K562 (cell line): ENCODE measurements around the gene POLD3. TPM values are rescaled to one million over a fixed set of nuclear protein-coding genes. Genes with fewer than 3 reads are reported as not detected.

ENCODE experiments used
- ATAC-seq: fragments of 200-7000 bp; cut with Tn5 transposase; 3 replicates; pipeline ENCODE4 v1.9.1; 2020; ENCODE audit warnings: moderate library complexity
- BruUV-seq: library from RNA; stranded (reverse); fragments of 400-500 nt; replicated peaks from 2 replicates; lab custom pipeline; 2021; lab: Mats Ljungman, UMichigan
- CTCF ChIA-PET: fragments of 300-600 bp; formaldehyde crosslinking; extraction: SDS; loops from one replicate; lab custom pipeline; 2021; ENCODE audit warnings: low intra/inter-chr PET ratio; lab: Yijun Ruan, JAX
- POLR2A ChIA-PET: fragments of 300-600, 350-650 bp; sonication (Branson Sonifier 250); formaldehyde crosslinking; extraction: SDS; loops from one replicate; lab custom pipeline; 2021; ENCODE audit warnings: antibody characterized with exemption, inconsistent platforms; lab: Yijun Ruan, JAX
- DNase-seq, 4 experiments: peaks; one replicate each; pipeline versions ENCODE4 v3.0.0 to v3.0.0-alpha.2; 2011 to 2018; ENCODE audit warnings: low spot score in 3 of 4, mixed read lengths in 3 of 4; ENCODE audit errors: extremely low read depth in 1 of 4
- FAIRE-seq: peaks from 2 replicates; lab custom pipeline; 2011; peaks lifted over from hg19 to GRCh38; lab: Jason Lieb, UNC
- H2AFZ ChIP-seq: 2 replicates; pipeline ENCODE4 v1.6.0; 2011; ENCODE audit warnings: low read depth, low read length, control low read depth, inconsistent platforms
- H3K27ac ChIP-seq: fragments of 200-600 bp; 3 replicates; pipeline ENCODE4 v1.8.0; 2011; ENCODE audit warnings: low read depth, mild to moderate bottlenecking, control low read depth, inconsistent platforms, low read length, moderate library complexity, mixed read lengths; ENCODE audit errors: extremely low read depth
- H3K27me3 ChIP-seq, 2 experiments: fragments of 300-600 bp in 1 of 2; 2 replicates in 1 of 2; 3 replicates in 1 of 2; pipeline versions ENCODE4 v1.6.0 to v1.8.0; 2011; ENCODE audit warnings: inconsistent platforms in 2 of 2, low read length in 2 of 2, mild to moderate bottlenecking in 1 of 2, mixed read lengths in 1 of 2, moderate library complexity in 1 of 2; ENCODE audit not compliant: control insufficient read depth in 2 of 2, insufficient read depth in 2 of 2
- H3K36me3 ChIP-seq: fragments of 300-600 bp; 3 replicates; pipeline ENCODE4 v1.8.0; 2011; ENCODE audit warnings: mild to moderate bottlenecking, low read length, inconsistent platforms; ENCODE audit not compliant: control insufficient read depth, insufficient read depth
- H3K4me1 ChIP-seq, 2 experiments: fragments of 200-600 bp in 1 of 2; replicated peaks in 1 of 2; 2 replicates in 1 of 2; 3 replicates in 1 of 2; pipeline versions ENCODE4 v1.5.1 to v1.8.0; 2011; ENCODE audit warnings: inconsistent platforms in 2 of 2, low read length in 2 of 2, mild to moderate bottlenecking in 1 of 2, mixed read lengths in 1 of 2, moderate library complexity in 1 of 2; ENCODE audit not compliant: control insufficient read depth in 2 of 2, insufficient read depth in 2 of 2
- H3K4me2 ChIP-seq: 2 replicates; pipeline ENCODE4 v1.6.1; 2011; ENCODE audit warnings: low read length, control low read depth, inconsistent platforms, mixed read lengths; ENCODE audit not compliant: insufficient read depth
- H3K4me3 ChIP-seq: fragments of 200-600 bp; sonication (generic), shearing (Covaris generic); 2 replicates; pipeline ENCODE4 v1.5.1; 2016; ENCODE audit warnings: control low read depth, inconsistent platforms
- H3K79me2 ChIP-seq: fragments of 200-600 bp; 3 replicates; pipeline ENCODE4 v1.8.0; 2011; ENCODE audit warnings: low read length, inconsistent platforms; ENCODE audit not compliant: control insufficient read depth, insufficient read depth
- H3K9ac ChIP-seq, 2 experiments: 2 replicates each; pipeline versions ENCODE4 v1.6.0 to v1.6.1; 2011; ENCODE audit warnings: low read depth in 2 of 2, low read length in 2 of 2, control low read depth in 1 of 2, inconsistent platforms in 1 of 2, mild to moderate bottlenecking in 1 of 2, mixed read lengths in 1 of 2; ENCODE audit not compliant: insufficient read depth in 1 of 2
- H3K9me1 ChIP-seq: one replicate; pipeline ENCODE4 v1.6.0; 2011; ENCODE audit warnings: inconsistent platforms, mild to moderate bottlenecking, low read length, moderate library complexity; ENCODE audit not compliant: control insufficient read depth, insufficient read depth
- H3K9me3 ChIP-seq: replicated peaks from 2 replicates; pipeline ENCODE4 v1.5.1; 2011; ENCODE audit warnings: low read depth, low read length, inconsistent platforms; ENCODE audit not compliant: control insufficient read depth, insufficient read depth
- H4K20me1 ChIP-seq: replicated peaks from 2 replicates; pipeline ENCODE4 v1.6.1; 2011; ENCODE audit warnings: low read length, inconsistent platforms, mixed read lengths; ENCODE audit not compliant: control insufficient read depth, insufficient read depth
- BCOR ChIP-seq: fragments of 450-650 bp; IDR thresholded peaks from 2 replicates; pipeline ENCODE4 v1.6.1; 2016
- BRD4 ChIP-seq: fragments of 200-600 bp; sonication (generic); IDR thresholded peaks from 2 replicates; pipeline ENCODE4 v1.6.1; 2017; ENCODE audit warnings: inconsistent platforms
- FOXK1 ChIP-seq: sonication (generic); formaldehyde crosslinking; IDR thresholded peaks from 2 replicates; pipeline ENCODE4 v1.8.0; 2022; ENCODE audit warnings: missing genetic modification reagents, mild to moderate bottlenecking, borderline replicate concordance
- ZBED1 ChIP-seq: IDR thresholded peaks from 2 replicates; pipeline ENCODE4 v1.6.1; 2014
- ZNF24 ChIP-seq: fragments of 450-650 bp; IDR thresholded peaks from 2 replicates; pipeline ENCODE4 v1.6.1; 2016
- WGBS: fragments of 100-300 bp; shearing (Covaris generic); methylation state at CpG from one replicate; pipeline ENCODE4 v1.1.6; 2016; ENCODE audit warnings: low coverage, mixed read lengths; ENCODE audit not compliant: insufficient coverage; ENCODE audit errors: missing lambda C conversion rate; 5-methylcytosine and 5-hydroxymethylcytosine counted together
- in situ Hi-C: fragments of 300-500 bp; cut with MboI; formaldehyde crosslinking; loops from 4 replicates; pipeline ENCODE4 v1.15.0; 2018; ENCODE audit warnings: inconsistent platforms, mixed read lengths
- intact Hi-C: fragments of 100-400 bp; cut with micrococcal nuclease; formaldehyde crosslinking; loops from 2 replicates; pipeline ENCODE4 v1.14.2; 2022
- polyA plus RNA-seq, 8 experiments: library from polyadenylated mRNA; depleted of rRNA in 4 of 8; stranded (reverse) in 5 of 8; unstranded in 3 of 8; fragments of >200 nt; fragmentation: Nextera tagmentation in 2 of 8; fragmentation: Illumina TruSeq in 1 of 8; extraction: Ambion mirVana in 2 of 8; extraction: Trizol in 1 of 8; gene quantifications; 2 replicates each; pipeline versions ENCODE4 v1.2.1 to v1.2.3, GENCODE V29; 2011 to 2014; ENCODE audit warnings: inconsistent platforms in 1 of 8, missing spikeins in 1 of 8
- total RNA-seq, 7 experiments: library from RNA; depleted of rRNA in 6 of 7; stranded (reverse); fragments of >200 nt in 6 of 7; fragmentation: Illumina TruSeq in 2 of 7; extraction: Trizol in 2 of 7; gene quantifications; 2 replicates each; pipeline versions ENCODE4 v1.2.1 to v1.2.3, GENCODE V29; 2011 to 2021; ENCODE audit warnings: low replicate concordance in 1 of 7
- TF ChIP-seq, protein P1 (sequence below), 2 experiments: fragments of 450-650 bp; IDR thresholded peaks; 2 replicates each; pipeline ENCODE4 v1.6.1; 2018; ENCODE audit warnings: mild to moderate bottlenecking in 2 of 2, low read depth in 1 of 2; ENCODE audit not compliant: partially characterized antibody in 2 of 2
- TF ChIP-seq, protein P2 (sequence below): fragments of 450-650 bp; IDR thresholded peaks from 2 replicates; pipeline ENCODE4 v1.6.1; 2014; ENCODE audit warnings: low read depth, mild to moderate bottlenecking, moderate library complexity, borderline replicate concordance
- TF ChIP-seq, protein P3 (sequence below): fragments of 250-450 bp; sonication (Bioruptor Pico); IDR thresholded peaks from 2 replicates; pipeline ENCODE4 v1.8.0; 2021; ENCODE audit warnings: mild to moderate bottlenecking, moderate library complexity
- TF ChIP-seq, protein P4 (sequence below): fragments of 250-450 bp; sonication (Bioruptor Pico); IDR thresholded peaks from 2 replicates; pipeline ENCODE4 v1.8.0; 2021; ENCODE audit warnings: borderline replicate concordance, mild to moderate bottlenecking, moderate library complexity; ENCODE audit not compliant: poor library complexity, severe bottlenecking

Gene POLD3
- total and polyA plus RNA-seq, 9 of the 15 experiments (the other 6 are each of a cell fraction or from before 2014, with no cell fraction given): 10.6 to 40.1 (median 24.6) TPM

DNA sequence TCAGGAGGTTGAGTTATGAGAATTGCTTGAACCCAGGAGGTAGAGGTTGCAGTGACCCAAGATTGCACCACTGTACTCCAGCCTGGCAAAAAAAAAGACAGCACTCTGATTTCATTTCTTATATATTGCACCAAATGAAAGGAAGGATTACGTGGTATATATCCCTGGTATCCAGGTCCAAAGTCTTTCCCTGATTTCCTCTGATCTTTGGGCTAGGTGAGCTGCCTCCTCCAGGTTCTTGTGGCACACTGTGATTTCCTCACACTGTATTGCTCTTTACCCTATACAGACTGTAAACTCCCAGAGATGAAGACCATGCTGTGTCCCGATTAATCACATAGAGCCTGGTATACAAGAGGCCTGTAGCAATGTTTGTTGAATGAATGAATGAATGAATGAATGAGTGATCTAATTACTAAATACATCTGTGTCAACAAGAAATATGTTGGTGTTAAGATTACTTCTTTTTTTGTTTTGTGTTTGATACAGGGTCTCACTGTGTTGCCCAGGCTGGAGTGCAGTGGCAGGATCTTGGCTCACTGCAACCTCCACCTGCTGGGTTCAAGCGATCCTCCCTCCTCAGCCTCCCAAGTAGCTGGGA lies 9.3 kb upstream of the POLD3 start:
- H3K27me3 ChIP-seq: peaks cover 4 to 8% of the 10 kb centered on the region in 2 experiments; a peak in 3 of 5 replicates
- no peak overlapping the region for H3K4me2 ChIP-seq
- POLR2A ChIA-PET: interaction anchor here (0.6 kb wide), 3 partner anchors 9 to 234 kb away, joined by 3 read pairs; partner anchors contain the start of gene POLD3
- H3K4me3 ChIP-seq: no peak overlapping the region
- intact Hi-C loops: no loop called here
- CTCF ChIA-PET: no interaction called here
- H3K4me1 ChIP-seq: no peaks in the 10 kb centered on the region; a peak in 1 of 5 replicates
- no peaks in the 10 kb centered on the region for H3K79me2 ChIP-seq
- H3K9ac ChIP-seq: no peak overlapping the region
- no peak for TF ChIP-seq ZBED1
- TF ChIP-seq, protein P1, sequence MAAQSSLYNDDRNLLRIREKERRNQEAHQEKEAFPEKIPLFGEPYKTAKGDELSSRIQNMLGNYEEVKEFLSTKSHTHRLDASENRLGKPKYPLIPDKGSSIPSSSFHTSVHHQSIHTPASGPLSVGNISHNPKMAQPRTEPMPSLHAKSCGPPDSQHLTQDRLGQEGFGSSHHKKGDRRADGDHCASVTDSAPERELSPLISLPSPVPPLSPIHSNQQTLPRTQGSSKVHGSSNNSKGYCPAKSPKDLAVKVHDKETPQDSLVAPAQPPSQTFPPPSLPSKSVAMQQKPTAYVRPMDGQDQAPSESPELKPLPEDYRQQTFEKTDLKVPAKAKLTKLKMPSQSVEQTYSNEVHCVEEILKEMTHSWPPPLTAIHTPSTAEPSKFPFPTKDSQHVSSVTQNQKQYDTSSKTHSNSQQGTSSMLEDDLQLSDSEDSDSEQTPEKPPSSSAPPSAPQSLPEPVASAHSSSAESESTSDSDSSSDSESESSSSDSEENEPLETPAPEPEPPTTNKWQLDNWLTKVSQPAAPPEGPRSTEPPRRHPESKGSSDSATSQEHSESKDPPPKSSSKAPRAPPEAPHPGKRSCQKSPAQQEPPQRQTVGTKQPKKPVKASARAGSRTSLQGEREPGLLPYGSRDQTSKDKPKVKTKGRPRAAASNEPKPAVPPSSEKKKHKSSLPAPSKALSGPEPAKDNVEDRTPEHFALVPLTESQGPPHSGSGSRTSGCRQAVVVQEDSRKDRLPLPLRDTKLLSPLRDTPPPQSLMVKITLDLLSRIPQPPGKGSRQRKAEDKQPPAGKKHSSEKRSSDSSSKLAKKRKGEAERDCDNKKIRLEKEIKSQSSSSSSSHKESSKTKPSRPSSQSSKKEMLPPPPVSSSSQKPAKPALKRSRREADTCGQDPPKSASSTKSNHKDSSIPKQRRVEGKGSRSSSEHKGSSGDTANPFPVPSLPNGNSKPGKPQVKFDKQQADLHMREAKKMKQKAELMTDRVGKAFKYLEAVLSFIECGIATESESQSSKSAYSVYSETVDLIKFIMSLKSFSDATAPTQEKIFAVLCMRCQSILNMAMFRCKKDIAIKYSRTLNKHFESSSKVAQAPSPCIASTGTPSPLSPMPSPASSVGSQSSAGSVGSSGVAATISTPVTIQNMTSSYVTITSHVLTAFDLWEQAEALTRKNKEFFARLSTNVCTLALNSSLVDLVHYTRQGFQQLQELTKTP (IDR thresholded peaks at IDR 0.05; ENCODE audit: low read depth in 1 of 2, partially characterized antibody in 2 of 2): no peak
- TF ChIP-seq, protein P2, sequence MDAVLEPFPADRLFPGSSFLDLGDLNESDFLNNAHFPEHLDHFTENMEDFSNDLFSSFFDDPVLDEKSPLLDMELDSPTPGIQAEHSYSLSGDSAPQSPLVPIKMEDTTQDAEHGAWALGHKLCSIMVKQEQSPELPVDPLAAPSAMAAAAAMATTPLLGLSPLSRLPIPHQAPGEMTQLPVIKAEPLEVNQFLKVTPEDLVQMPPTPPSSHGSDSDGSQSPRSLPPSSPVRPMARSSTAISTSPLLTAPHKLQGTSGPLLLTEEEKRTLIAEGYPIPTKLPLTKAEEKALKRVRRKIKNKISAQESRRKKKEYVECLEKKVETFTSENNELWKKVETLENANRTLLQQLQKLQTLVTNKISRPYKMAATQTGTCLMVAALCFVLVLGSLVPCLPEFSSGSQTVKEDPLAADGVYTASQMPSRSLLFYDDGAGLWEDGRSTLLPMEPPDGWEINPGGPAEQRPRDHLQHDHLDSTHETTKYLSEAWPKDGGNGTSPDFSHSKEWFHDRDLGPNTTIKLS: no peak
- TF ChIP-seq ZNF24: peak; percentile 89
- TF ChIP-seq, protein P3, sequence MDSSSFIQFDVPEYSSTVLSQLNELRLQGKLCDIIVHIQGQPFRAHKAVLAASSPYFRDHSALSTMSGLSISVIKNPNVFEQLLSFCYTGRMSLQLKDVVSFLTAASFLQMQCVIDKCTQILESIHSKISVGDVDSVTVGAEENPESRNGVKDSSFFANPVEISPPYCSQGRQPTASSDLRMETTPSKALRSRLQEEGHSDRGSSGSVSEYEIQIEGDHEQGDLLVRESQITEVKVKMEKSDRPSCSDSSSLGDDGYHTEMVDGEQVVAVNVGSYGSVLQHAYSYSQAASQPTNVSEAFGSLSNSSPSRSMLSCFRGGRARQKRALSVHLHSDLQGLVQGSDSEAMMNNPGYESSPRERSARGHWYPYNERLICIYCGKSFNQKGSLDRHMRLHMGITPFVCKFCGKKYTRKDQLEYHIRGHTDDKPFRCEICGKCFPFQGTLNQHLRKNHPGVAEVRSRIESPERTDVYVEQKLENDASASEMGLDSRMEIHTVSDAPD (CRISPR knock-in tag): no peak
- 0 out of 2 replicates have a peak, but pooled peaks have one; percentile 21 for TF ChIP-seq BCOR
- TF ChIP-seq FOXK1: no peak
- TF ChIP-seq BRD4: no peak
- TF ChIP-seq, protein P4, sequence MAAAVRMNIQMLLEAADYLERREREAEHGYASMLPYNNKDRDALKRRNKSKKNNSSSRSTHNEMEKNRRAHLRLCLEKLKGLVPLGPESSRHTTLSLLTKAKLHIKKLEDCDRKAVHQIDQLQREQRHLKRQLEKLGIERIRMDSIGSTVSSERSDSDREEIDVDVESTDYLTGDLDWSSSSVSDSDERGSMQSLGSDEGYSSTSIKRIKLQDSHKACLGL (CRISPR knock-in tag): no peak
- TF ChIP-seq, all 486 proteins: peak for 2
- Histone ChIP-seq H3K36me3 (no peaks in the 10 kb centered on the region), H4K20me1 (no peaks in the 10 kb centered on the region), H3K9me1 (no peaks in the 10 kb centered on the region), H2AFZ (no peak overlapping the region), H3K9me3 (no peaks in the 10 kb centered on the region), H3K27ac (no peak overlapping the region)
- ATAC-seq (no peak), DNase-seq (no peak), FAIRE-seq (no peak)
- no TSS peak for BruUV-seq
- WGBS: 46% methylated on average over 3 of the region's 3 CpGs
- in situ Hi-C loops: loop anchor here (5.0 kb wide), 1 partner anchor 121 kb away; no protein-coding TSS in a partner anchor
